Motor neuron (in vitro differentiated cells): ENCODE measurements around the gene KIAA1958. TPM values are rescaled to one million over a fixed set of nuclear protein-coding genes. Genes with fewer than 3 reads are reported as not detected.
A peak's percentile ranks its signal among the peaks of the same experiment; 100 is the strongest.

Experiments
- ATAC-seq, 8 experiments: fragments of 200-7000 bp; cut with Tn5 transposase; replicated peaks in 6 of 8; 2 replicates each; pipeline ENCODE4 v1.8.0; 2021; ENCODE audit warnings: mild to moderate bottlenecking in 8 of 8, moderate library complexity in 8 of 8
- H3K27ac ChIP-seq, 2 donors: fragments of 250-450 bp; sonication (Bioruptor Pico); 2 replicates each; pipeline ENCODE4 v1.9.0; 2021; ENCODE audit warnings: antibody characterized with exemption in 2 of 2, mild to moderate bottlenecking in 2 of 2, moderate library complexity in 1 of 2
- H3K4me1 ChIP-seq, 2 donors: fragments of 250-450 bp; sonication (Bioruptor Pico); replicated peaks in 1 of 2; 2 replicates each; pipeline ENCODE4 v1.6.1; 2021; ENCODE audit warnings: antibody characterized with exemption in 2 of 2, mild to moderate bottlenecking in 2 of 2, moderate library complexity in 1 of 2
- H3K4me3 ChIP-seq, 5 donors: fragments of 250-450 bp; sonication (Bioruptor Pico); 2 replicates each; pipeline ENCODE4 v1.9.0; 2021; ENCODE audit warnings: antibody characterized with exemption in 5 of 5, mild to moderate bottlenecking in 5 of 5, moderate library complexity in 4 of 5
- WGBS, 10 experiments: fragments of 450-650 bp; shearing (Covaris generic); methylation state at CpG; one replicate each; pipeline ENCODE4 v1.0.0; 2022; 5-methylcytosine and 5-hydroxymethylcytosine counted together
- in situ Hi-C, 9 experiments: fragments of 400-800 bp; cut with MboI; loops; one replicate each; pipeline ENCODE4 v1.15.0; 2021; ENCODE audit warnings: low sequenced_read_pairs in 9 of 9, low pct_unique_long_range_greater_than_20kb in 2 of 9; ENCODE audit not compliant: unreplicated experiment in 9 of 9
- total RNA-seq, 8 experiments: library from RNA; unstranded; fragments of 300-600 nt; gene quantifications; 2 replicates each; pipeline versions ENCODE4 v1.2.3 to v1.2.4, GENCODE V29; 2022

Gene KIAA1958
- total RNA-seq, 8 experiments from 2014 or later, result 14.5 to 231 (median 29.0) TPM

GRCh38 chr9:112689161-112689740, 202.6 kb downstream of the KIAA1958 start:
- 40 to 100% (median 93%) methylated on average over 1 to 5 of the region's 6 CpGs; no CpG with 5 or more reads in 1 of the 10 experiments for WGBS, 10 experiments
- ATAC-seq, result no peak
- Histone ChIP-seq H3K27ac (no peak overlapping the region), H3K4me3 (no peak overlapping the region), H3K4me1 (no peaks in the 10 kb centered on the region)
- in situ Hi-C loops, result no loop called here

GRCh38 chr9:112694706-112695555, 208.3 kb downstream of the KIAA1958 start:
- WGBS, 10 experiments, result 89 to 100% (median 97%) methylated on average over 2 to 4 of the region's 4 CpGs
- no peaks in the 10 kb centered on the region for H3K4me1 ChIP-seq
- H3K4me3 ChIP-seq, result no peak overlapping the region
- no peak overlapping the region for H3K27ac ChIP-seq
- no peak for ATAC-seq
- in situ Hi-C loops, result no loop called here

- H3K27ac ChIP-seq, result no peak overlapping the region
- no peak overlapping the region for H3K4me3 ChIP-seq
- no peak for ATAC-seq
- 90 to 100% (median 95%) methylated on average over 1 to 5 of the region's 5 CpGs; no CpG with 5 or more reads in 4 of the 10 experiments for WGBS, 10 experiments
- in situ Hi-C loops, result no loop called here
- no peaks in the 10 kb centered on the region for H3K4me1 ChIP-seq
Observed at GRCh38 chr9:112696461-112696860, 209.8 kb downstream of the KIAA1958 start.

- no peak overlapping the region for H3K4me3 ChIP-seq
- H3K27ac ChIP-seq, result no peak overlapping the region
- in situ Hi-C loops, result no loop called here
- 82 to 100% (median 98%) methylated on average over 3 to 5 of the region's 5 CpGs; no CpG with 5 or more reads in 1 of the 10 experiments for WGBS, 10 experiments
- no peaks in the 10 kb centered on the region for H3K4me1 ChIP-seq
- no peak for ATAC-seq
Observed at GRCh38 chr9:112699230-112699629, 212.6 kb downstream of the KIAA1958 start.

- Histone ChIP-seq H3K4me1 (no peaks in the 10 kb centered on the region), H3K27ac (no peak overlapping the region), H3K4me3 (no peak overlapping the region)
- ATAC-seq, result peak in 1 of 8 experiments; percentile 33
- in situ Hi-C loops, result loop anchor here in 5 of 9 experiments (25.0 kb wide), 2 partner anchors 88 to 613 kb away; no protein-coding TSS in a partner anchor
Observed at GRCh38 chr9:112700085-112700484, 213.5 kb downstream of the KIAA1958 start.

- WGBS, 10 experiments, result 60 to 100% (median 83%) methylated on average over 1 to 2 of the region's 2 CpGs; no CpG with 5 or more reads in 4 of the 10 experiments
- Histone ChIP-seq H3K4me3 (no peak overlapping the region), H3K4me1 (no peaks in the 10 kb centered on the region), H3K27ac (no peak overlapping the region)
- ATAC-seq, result no peak
- in situ Hi-C loops, result loop anchor here in 5 of 9 experiments (25.0 kb wide), 2 partner anchors 91 to 616 kb away; no protein-coding TSS in a partner anchor
Observed at GRCh38 chr9:112703304-112703703, 216.7 kb downstream of the KIAA1958 start.

GRCh38 chr9:112705768-112706427, 219.3 kb downstream of the KIAA1958 start:
- H3K4me1 ChIP-seq, result no peaks in the 10 kb centered on the region
- no peak overlapping the region for H3K27ac ChIP-seq
- in situ Hi-C loops, result loop anchor here in 5 of 9 experiments (25.0 kb wide), 2 partner anchors 94 to 619 kb away; no protein-coding TSS in a partner anchor
- no peak overlapping the region for H3K4me3 ChIP-seq
- ATAC-seq, result peak; percentile 21 to 93 (median 80)
- WGBS, 10 experiments, result 43 to 74% (median 60%) methylated on average over 2 to 6 of the region's 6 CpGs; no CpG with 5 or more reads in 1 of the 10 experiments

GRCh38 chr9:112711050-112711689, 224.5 kb downstream of the KIAA1958 start:
- H3K27ac ChIP-seq, result no peak overlapping the region
- peak in 5 of 8 experiments; percentile 38 to 83 (median 67) for ATAC-seq

GRCh38 chr9:112712678-112713077, 226.1 kb downstream of the KIAA1958 start:
- Histone ChIP-seq H3K4me1 (peaks cover 4 to 6% of the 10 kb centered on the region in 2 donors), H3K27ac (no peak overlapping the region), H3K4me3 (no peak overlapping the region)
- in situ Hi-C loops, result loop anchor here in 5 of 9 experiments (25.0 kb wide), 2 partner anchors 100 to 625 kb away; no protein-coding TSS in a partner anchor
- no peak for ATAC-seq
- 74 to 98% (median 95%) methylated on average over 2 to 3 of the region's 3 CpGs; no CpG with 5 or more reads in 1 of the 10 experiments for WGBS, 10 experiments

More at GRCh38 chr9:112711050-112711689, 224.5 kb downstream of the KIAA1958 start:
- in situ Hi-C loops, result loop anchor here in 5 of 9 experiments (25.0 kb wide), 2 partner anchors 99 to 624 kb away; no protein-coding TSS in a partner anchor
- 54 to 82% (median 71%) methylated on average over 2 to 7 of the region's 7 CpGs for WGBS, 10 experiments
- no peak overlapping the region for H3K4me3 ChIP-seq
- no peaks in the 10 kb centered on the region for H3K4me1 ChIP-seq

GRCh38 chr9:112717661-112718331, 231.2 kb downstream of the KIAA1958 start, which contains the start of gene INIP:
Gene INIP (minus strand): TSS chr9:112718117. CDS start chr9:112716485, 1,632 bp downstream.
- WGBS, 10 experiments, result 1 to 19% (median 3%) methylated on average over 2 to 15 of the region's 51 CpGs; no CpG with 5 or more reads in 3 of the 10 experiments
- H3K4me1 ChIP-seq, result peaks cover 4 to 6% of the 10 kb centered on the region in 2 donors
- peak within 1 kb of the TSS; percentile 65 to 79 for H3K27ac ChIP-seq
- H3K4me3 ChIP-seq, result peak within 1 kb of the TSS; percentile 72 to 96 (median 74)
- in situ Hi-C loops, result loop anchor here in 5 of 9 experiments (25.0 kb wide), 2 partner anchors 105 to 630 kb away; no protein-coding TSS in a partner anchor
- peak; percentile 96 to 98 (median 97) for ATAC-seq
